HCT116 (cell line): ENCODE data around the gene RELA. TPM values are rescaled to one million over a fixed set of nuclear protein-coding genes. Genes with fewer than 3 reads are reported as not detected.

Source experiments
- ATAC-seq: fragments of 200-7000 bp; cut with Tn5 transposase; 2 replicates; pipeline ENCODE4 v1.9.1; 2020; ENCODE audit warnings: mild to moderate bottlenecking, moderate library complexity
- BruUV-seq: library from RNA; stranded (reverse); fragments of 400-500 nt; replicated peaks from 2 replicates; lab custom pipeline; 2021; lab: Mats Ljungman, UMichigan
- CTCF ChIA-PET: fragments of 300-600 bp; sonication (Branson Sonifier 250); formaldehyde crosslinking; loops from one replicate; lab custom pipeline; 2021; ENCODE audit warnings: antibody characterized with exemption; lab: Charles Lee
- POLR2A ChIA-PET: fragments of 300-600, 350-600 bp; sonication (Branson Sonifier 250); formaldehyde crosslinking; loops from one replicate; lab custom pipeline; 2021; ENCODE audit warnings: antibody characterized with exemption; lab: Charles Lee
- RAD21 ChIA-PET, 2 experiments: fragments of 300-600 bp; sonication (Branson Sonifier 250); formaldehyde crosslinking; loops; one replicate each; lab custom pipeline; 2023; ENCODE audit warnings: low total read pairs in 2 of 2; ENCODE audit not compliant: uncharacterized antibody in 2 of 2, unreplicated experiment in 2 of 2, low non-redundant PET in 1 of 2; lab: Charles Lee
- DNase-seq: peaks from one replicate; pipeline ENCODE4 v3.0.0-alpha.2; 2010; ENCODE audit warnings: low read depth, low spot score
- H2AFZ ChIP-seq: fragments of 200-600 bp; shearing (Covaris generic), sonication (generic); 2 replicates; pipeline ENCODE4 v1.6.1; 2017; ENCODE audit warnings: low read depth, mixed run types, mixed read lengths, antibody characterized with exemption, low read length; ENCODE audit not compliant: poor library complexity, severe bottlenecking
- H3K27ac ChIP-seq: 2 replicates; pipeline ENCODE4 v1.5.1; 2012; ENCODE audit warnings: low read depth, low read length
- H3K27me3 ChIP-seq: fragments of 200-600 bp; sonication (generic); 2 replicates; pipeline ENCODE4 v1.6.1; 2016; ENCODE audit warnings: mixed run types, low read length, mixed read lengths; ENCODE audit not compliant: insufficient read depth
- H3K36me3 ChIP-seq, 2 experiments: fragments of 200-500 bp in 1 of 2; fragments of 200-600 bp in 1 of 2; sonication (Bioruptor generic) in 1 of 2; sonication (generic) in 1 of 2; 2 replicates each; pipeline versions ENCODE4 v1.5.1 to v1.6.1; 2014 to 2016; ENCODE audit warnings: low read length in 2 of 2, inconsistent platforms in 1 of 2, mixed read lengths in 1 of 2, mixed run types in 1 of 2; ENCODE audit not compliant: insufficient read depth in 2 of 2, control insufficient read depth in 1 of 2
- H3K4me1 ChIP-seq, 2 experiments: fragments of 200-600 bp in 1 of 2; sonication (generic) in 1 of 2; 2 replicates each; pipeline versions ENCODE4 v1.5.1 to v1.6.1; 2012 to 2017; ENCODE audit warnings: low read length in 2 of 2, inconsistent platforms in 1 of 2, mild to moderate bottlenecking in 1 of 2, mixed read lengths in 1 of 2, mixed run types in 1 of 2, moderate library complexity in 1 of 2; ENCODE audit not compliant: insufficient read depth in 2 of 2, control insufficient read depth in 1 of 2
- H3K4me2 ChIP-seq: fragments of 200-600 bp; sonication (generic); 2 replicates; pipeline ENCODE4 v1.6.1; 2017; ENCODE audit warnings: mixed run types, low read length, mixed read lengths
- H3K4me3 ChIP-seq, 2 experiments: fragments of 200-600 bp in 1 of 2; sonication (generic) in 1 of 2; replicated peaks in 1 of 2; 2 replicates each; pipeline ENCODE4 v1.5.1; 2011 to 2016; ENCODE audit warnings: low read length in 2 of 2, control low read depth in 1 of 2, low read depth in 1 of 2, mild to moderate bottlenecking in 1 of 2, mixed read lengths in 1 of 2, mixed run types in 1 of 2
- H3K79me2 ChIP-seq: fragments of 200-600 bp; sonication (generic); 2 replicates; pipeline ENCODE4 v1.6.1; 2017; ENCODE audit warnings: mild to moderate bottlenecking, mixed run types, low read length, moderate library complexity, mixed read lengths; ENCODE audit not compliant: insufficient read depth
- H3K9ac ChIP-seq: fragments of 200-600 bp; sonication (generic); 2 replicates; pipeline ENCODE4 v1.6.1; 2016; ENCODE audit warnings: low read length, mixed read lengths
- H3K9me2 ChIP-seq: fragments of 200-600 bp; sonication (generic), shearing (Covaris generic); 2 replicates; pipeline ENCODE4 v1.6.1; 2017; ENCODE audit warnings: mixed run types, mild to moderate bottlenecking, moderate library complexity; ENCODE audit not compliant: insufficient read depth
- H3K9me3 ChIP-seq, 2 experiments: fragments of 200-500 bp in 1 of 2; fragments of 200-600 bp in 1 of 2; sonication (Bioruptor generic) in 1 of 2; sonication (generic) in 1 of 2; 2 replicates each; pipeline ENCODE4 v1.6.1; 2014 to 2017; ENCODE audit warnings: low read length in 2 of 2, mixed read lengths in 2 of 2, inconsistent platforms in 1 of 2, low read depth in 1 of 2, mild to moderate bottlenecking in 1 of 2, mixed run types in 1 of 2, moderate library complexity in 1 of 2; ENCODE audit not compliant: control insufficient read depth in 1 of 2, insufficient read depth in 1 of 2
- H4K20me1 ChIP-seq: fragments of 200-600 bp; sonication (generic), shearing (Covaris generic); 2 replicates; pipeline ENCODE4 v1.6.1; 2017; ENCODE audit warnings: mixed run types, mild to moderate bottlenecking, moderate library complexity; ENCODE audit not compliant: insufficient read depth
- ATF3 ChIP-seq: IDR thresholded peaks from 2 replicates; pipeline ENCODE4 v1.6.1; 2012
- CBX3 ChIP-seq: IDR thresholded peaks from 2 replicates; pipeline ENCODE4 v1.6.1; 2012; ENCODE audit warnings: low read depth
- CEBPB ChIP-seq: IDR thresholded peaks from 2 replicates; pipeline ENCODE4 v1.6.1; 2012; ENCODE audit warnings: low read depth
- CTCF ChIP-seq, 3 experiments: fragments of 200-600 bp in 1 of 3; sonication (generic) in 1 of 3; IDR thresholded peaks in 2 of 3; conservative IDR thresholded peaks in 1 of 3; 2 replicates each; pipeline ENCODE4 v1.5.1; 2012 to 2017; ENCODE audit warnings: low read depth in 2 of 3, low read length in 2 of 3, antibody characterized with exemption in 1 of 3, borderline replicate concordance in 1 of 3, control low read depth in 1 of 3, mild to moderate bottlenecking in 1 of 3, mixed read lengths in 1 of 3, mixed run types in 1 of 3, moderate library complexity in 1 of 3; ENCODE audit not compliant: insufficient read depth in 1 of 3
- EGR1 ChIP-seq: IDR thresholded peaks from 2 replicates; pipeline ENCODE4 v1.6.1; 2012; ENCODE audit warnings: low read depth
- ELF1 ChIP-seq: IDR thresholded peaks from 2 replicates; pipeline ENCODE4 v1.6.1; 2012; ENCODE audit warnings: low read depth, borderline replicate concordance
- JUND ChIP-seq: IDR thresholded peaks from 2 replicates; pipeline ENCODE4 v1.6.1; 2012
- RAD21 ChIP-seq: IDR thresholded peaks from 2 replicates; pipeline ENCODE4 v1.6.1; 2012; ENCODE audit warnings: low read depth, mild to moderate bottlenecking
- REST ChIP-seq: IDR thresholded peaks from 2 replicates; pipeline ENCODE4 v1.6.1; 2012; ENCODE audit warnings: low read depth
- SRF ChIP-seq: IDR thresholded peaks from 2 replicates; pipeline ENCODE4 v1.6.1; 2012; ENCODE audit warnings: low read depth
- TCF7L2 ChIP-seq: IDR thresholded peaks from 2 replicates; pipeline ENCODE4 v1.7.0; 2011; ENCODE audit warnings: borderline replicate concordance, inconsistent platforms; ENCODE audit not compliant: insufficient read depth, insufficient read length; ENCODE audit errors: extremely low read depth
- ZFX ChIP-seq: fragments of 450-650 bp; IDR thresholded peaks from 2 replicates; pipeline ENCODE4 v1.6.1; 2017
- ZNF274 ChIP-seq: fragments of 200-500 bp; sonication (Bioruptor generic); IDR thresholded peaks from 2 replicates; pipeline ENCODE4 v1.6.1; 2014; ENCODE audit warnings: mild to moderate bottlenecking, low read depth, low read length, inconsistent platforms
- intact Hi-C: fragments of 100-400 bp; cut with micrococcal nuclease; formaldehyde crosslinking; loops from 2 replicates; pipeline ENCODE4 v1.10.0; 2022
- total RNA-seq: library from RNA; stranded (reverse); gene quantifications from one replicate; pipeline ENCODE4 v1.2.1, GENCODE V29; 2021; ENCODE audit not compliant: unreplicated experiment

The RELA gene
- total RNA-seq, 1 experiment from 2014 or later: 78.5 TPM

- Histone ChIP-seq H3K9me3 (no peaks in the 10 kb centered on the region), H3K4me3 (peak overlapping the region; percentile 73 to 86), H3K79me2 (peaks cover 63% of the 10 kb centered on the region)
- RAD21 ChIA-PET: no interaction called here
- DNase-seq: no peak
- POLR2A ChIA-PET: no interaction called here
- no peak for TF ChIP-seq EGR1
- TF ChIP-seq ELF1: no peak
- TF ChIP-seq CEBPB: no peak
- TF ChIP-seq ATF3: no peak
- TF ChIP-seq JUND: no peak
- TF ChIP-seq RAD21: no peak
- no peak for TF ChIP-seq CBX3
- TF ChIP-seq ZNF274: no peak
- TF ChIP-seq REST: no peak
- TF ChIP-seq ZFX: no peak
- TF ChIP-seq SRF: no peak
- TF ChIP-seq TCF7L2: no peak
- no peak for TF ChIP-seq CTCF (IDR thresholded peaks at IDR 0.05 in 2 of 3, conservative IDR thresholded peaks at IDR 0.05 in 1 of 3; ENCODE audit: borderline replicate concordance in 1 of 3, insufficient read depth in 1 of 3, low read depth in 2 of 3, low read length in 2 of 3)
- TF ChIP-seq, all 23 proteins: peak for 0
- no peaks in the 10 kb centered on the region for H3K27me3 ChIP-seq
- peaks cover 19 to 28% of the 10 kb centered on the region in 2 experiments; a peak in 3 of 4 replicates for H3K36me3 ChIP-seq
- H3K4me2 ChIP-seq: peak overlapping the region; percentile 90
- no peaks in the 10 kb centered on the region for H4K20me1 ChIP-seq
- H2AFZ ChIP-seq: no peak overlapping the region
- peak overlapping the region; percentile 85 for H3K9ac ChIP-seq
- CTCF ChIA-PET: no interaction called here
- intact Hi-C loops: no loop called here
- H3K27ac ChIP-seq: peak overlapping the region; percentile 86
- H3K4me1 ChIP-seq: peaks cover 10 to 32% of the 10 kb centered on the region in 2 experiments
- no peaks in the 10 kb centered on the region for H3K9me2 ChIP-seq
- no peak for ATAC-seq
- BruUV-seq: no TSS peak
Observed at GRCh38 chr11:65616575-65617001, 46.1 kb downstream of the RELA start.
